ENCODE measurements around the gene MTHFR.
A peak's percentile ranks its signal among the peaks of the same experiment; 100 is the strongest.

The MTHFR gene

DNA sequence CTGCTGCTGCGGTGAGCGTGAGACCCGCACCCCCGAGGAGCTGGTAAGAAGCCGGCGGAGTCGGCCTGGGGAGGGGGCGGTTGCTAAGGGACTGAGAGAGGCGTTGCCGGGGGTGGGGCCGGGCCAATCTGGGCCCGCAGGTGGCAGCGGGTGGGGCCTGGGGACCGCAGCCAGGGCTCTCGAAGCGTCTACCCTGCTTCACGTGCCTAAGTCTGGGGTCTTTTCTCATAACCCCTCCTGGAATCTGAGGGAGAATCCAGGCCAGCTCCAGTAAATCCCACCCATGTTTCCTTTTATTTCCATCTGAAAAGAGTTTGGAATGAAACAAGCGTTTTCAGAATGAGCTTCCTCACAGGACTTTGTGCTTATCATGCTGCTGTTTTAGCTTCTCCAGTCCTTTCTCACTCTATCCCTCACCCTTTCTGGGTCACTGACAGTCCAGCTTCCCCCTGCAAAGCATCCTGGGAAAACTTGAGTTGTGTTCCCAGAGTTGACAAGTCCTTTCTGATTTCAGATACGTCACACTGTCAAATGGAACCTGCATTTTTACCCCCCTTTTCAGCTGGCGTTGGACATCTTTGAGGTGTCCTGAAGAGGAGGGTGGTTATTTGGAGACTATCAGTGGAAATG, 658 bp upstream of the MTHFR start (continued):
- TF ChIP-seq, protein P1, sequence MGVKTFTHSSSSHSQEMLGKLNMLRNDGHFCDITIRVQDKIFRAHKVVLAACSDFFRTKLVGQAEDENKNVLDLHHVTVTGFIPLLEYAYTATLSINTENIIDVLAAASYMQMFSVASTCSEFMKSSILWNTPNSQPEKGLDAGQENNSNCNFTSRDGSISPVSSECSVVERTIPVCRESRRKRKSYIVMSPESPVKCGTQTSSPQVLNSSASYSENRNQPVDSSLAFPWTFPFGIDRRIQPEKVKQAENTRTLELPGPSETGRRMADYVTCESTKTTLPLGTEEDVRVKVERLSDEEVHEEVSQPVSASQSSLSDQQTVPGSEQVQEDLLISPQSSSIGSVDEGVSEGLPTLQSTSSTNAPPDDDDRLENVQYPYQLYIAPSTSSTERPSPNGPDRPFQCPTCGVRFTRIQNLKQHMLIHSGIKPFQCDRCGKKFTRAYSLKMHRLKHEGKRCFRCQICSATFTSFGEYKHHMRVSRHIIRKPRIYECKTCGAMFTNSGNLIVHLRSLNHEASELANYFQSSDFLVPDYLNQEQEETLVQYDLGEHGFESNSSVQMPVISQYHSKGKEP (tag by site-specific recombination; IDR thresholded peaks at IDR 0.05), result no peak
- no peak for TF ChIP-seq ZNF548 (tag by site-specific recombination; IDR thresholded peaks at IDR 0.05)
- TF ChIP-seq, protein P2, sequence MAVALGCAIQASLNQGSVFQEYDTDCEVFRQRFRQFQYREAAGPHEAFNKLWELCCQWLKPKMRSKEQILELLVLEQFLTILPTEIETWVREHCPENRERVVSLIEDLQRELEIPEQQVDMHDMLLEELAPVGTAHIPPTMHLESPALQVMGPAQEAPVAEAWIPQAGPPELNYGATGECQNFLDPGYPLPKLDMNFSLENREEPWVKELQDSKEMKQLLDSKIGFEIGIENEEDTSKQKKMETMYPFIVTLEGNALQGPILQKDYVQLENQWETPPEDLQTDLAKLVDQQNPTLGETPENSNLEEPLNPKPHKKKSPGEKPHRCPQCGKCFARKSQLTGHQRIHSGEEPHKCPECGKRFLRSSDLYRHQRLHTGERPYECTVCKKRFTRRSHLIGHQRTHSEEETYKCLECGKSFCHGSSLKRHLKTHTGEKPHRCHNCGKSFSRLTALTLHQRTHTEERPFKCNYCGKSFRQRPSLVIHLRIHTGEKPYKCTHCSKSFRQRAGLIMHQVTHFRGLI (tag by site-specific recombination; IDR thresholded peaks at IDR 0.05), result no peak
- no peak for TF ChIP-seq ZNF416 (tag by site-specific recombination; IDR thresholded peaks at IDR 0.05)
- no peak for TF ChIP-seq ZNF311 (tag by site-specific recombination; IDR thresholded peaks at IDR 0.05; ENCODE audit: borderline replicate concordance)
- TF ChIP-seq ZNF560 (tag by site-specific recombination; IDR thresholded peaks at IDR 0.05; ENCODE audit: borderline replicate concordance), result no peak
- no peak for TF ChIP-seq ZBTB7A (tag by site-specific recombination; IDR thresholded peaks at IDR 0.05; ENCODE audit: low read depth)
- TF ChIP-seq BCL11A (tag by site-specific recombination; IDR thresholded peaks at IDR 0.05; ENCODE audit: low read depth), result no peak
- TF ChIP-seq ZNF157 (tag by site-specific recombination; IDR thresholded peaks at IDR 0.05), result no peak
- TF ChIP-seq, protein P3, sequence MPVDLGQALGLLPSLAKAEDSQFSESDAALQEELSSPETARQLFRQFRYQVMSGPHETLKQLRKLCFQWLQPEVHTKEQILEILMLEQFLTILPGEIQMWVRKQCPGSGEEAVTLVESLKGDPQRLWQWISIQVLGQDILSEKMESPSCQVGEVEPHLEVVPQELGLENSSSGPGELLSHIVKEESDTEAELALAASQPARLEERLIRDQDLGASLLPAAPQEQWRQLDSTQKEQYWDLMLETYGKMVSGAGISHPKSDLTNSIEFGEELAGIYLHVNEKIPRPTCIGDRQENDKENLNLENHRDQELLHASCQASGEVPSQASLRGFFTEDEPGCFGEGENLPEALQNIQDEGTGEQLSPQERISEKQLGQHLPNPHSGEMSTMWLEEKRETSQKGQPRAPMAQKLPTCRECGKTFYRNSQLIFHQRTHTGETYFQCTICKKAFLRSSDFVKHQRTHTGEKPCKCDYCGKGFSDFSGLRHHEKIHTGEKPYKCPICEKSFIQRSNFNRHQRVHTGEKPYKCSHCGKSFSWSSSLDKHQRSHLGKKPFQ (tag by site-specific recombination; IDR thresholded peaks at IDR 0.05), result no peak
- TF ChIP-seq SP3 (tag by site-specific recombination; IDR thresholded peaks at IDR 0.05), result peak; percentile 79
- TF ChIP-seq ZNF558 (tag by site-specific recombination; IDR thresholded peaks at IDR 0.05), result no peak
- no peak for TF ChIP-seq ZXDB (tag by site-specific recombination; IDR thresholded peaks at IDR 0.05)
- no peak for TF ChIP-seq ZNF623 (tag by site-specific recombination; IDR thresholded peaks at IDR 0.05)
- TF ChIP-seq ZBTB48 (tag by site-specific recombination; IDR thresholded peaks at IDR 0.05), result peak; percentile 84
- TF ChIP-seq, protein P4, sequence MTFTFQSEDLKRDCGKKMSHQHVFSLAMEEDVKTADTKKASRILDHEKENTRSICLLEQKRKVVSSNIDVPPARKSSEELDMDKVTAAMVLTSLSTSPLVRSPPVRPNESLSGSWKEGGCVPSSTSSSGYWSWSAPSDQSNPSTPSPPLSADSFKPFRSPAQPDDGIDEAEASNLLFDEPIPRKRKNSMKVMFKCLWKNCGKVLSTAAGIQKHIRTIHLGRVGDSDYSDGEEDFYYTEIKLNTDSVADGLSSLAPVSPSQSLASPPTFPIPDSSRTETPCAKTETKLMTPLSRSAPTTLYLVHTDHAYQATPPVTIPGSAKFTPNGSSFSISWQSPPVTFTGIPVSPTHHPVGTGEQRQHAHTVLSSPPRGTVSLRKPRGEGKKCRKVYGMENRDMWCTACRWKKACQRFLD (tag by site-specific recombination; IDR thresholded peaks at IDR 0.05), result no peak
- TF ChIP-seq, protein P5, sequence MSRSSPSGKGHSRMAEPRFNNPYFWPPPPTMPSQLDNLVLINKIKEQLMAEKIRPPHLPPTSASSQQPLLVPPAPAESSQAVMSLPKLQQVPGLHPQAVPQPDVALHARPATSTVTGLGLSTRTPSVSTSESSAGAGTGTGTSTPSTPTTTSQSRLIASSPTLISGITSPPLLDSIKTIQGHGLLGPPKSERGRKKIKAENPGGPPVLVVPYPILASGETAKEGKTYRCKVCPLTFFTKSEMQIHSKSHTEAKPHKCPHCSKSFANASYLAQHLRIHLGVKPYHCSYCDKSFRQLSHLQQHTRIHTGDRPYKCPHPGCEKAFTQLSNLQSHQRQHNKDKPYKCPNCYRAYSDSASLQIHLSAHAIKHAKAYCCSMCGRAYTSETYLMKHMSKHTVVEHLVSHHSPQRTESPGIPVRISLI (tag by site-specific recombination; IDR thresholded peaks at IDR 0.05), result no peak
- no peak for TF ChIP-seq ZNF843 (tag by site-specific recombination; IDR thresholded peaks at IDR 0.05)
- TF ChIP-seq SALL2 (tag by site-specific recombination; IDR thresholded peaks at IDR 0.05; ENCODE audit: borderline replicate concordance), result no peak
- no peak for TF ChIP-seq ZNF624 (tag by site-specific recombination; IDR thresholded peaks at IDR 0.05)
- TF ChIP-seq ZNF785 (tag by site-specific recombination; IDR thresholded peaks at IDR 0.05), result no peak
- TF ChIP-seq, protein P6, sequence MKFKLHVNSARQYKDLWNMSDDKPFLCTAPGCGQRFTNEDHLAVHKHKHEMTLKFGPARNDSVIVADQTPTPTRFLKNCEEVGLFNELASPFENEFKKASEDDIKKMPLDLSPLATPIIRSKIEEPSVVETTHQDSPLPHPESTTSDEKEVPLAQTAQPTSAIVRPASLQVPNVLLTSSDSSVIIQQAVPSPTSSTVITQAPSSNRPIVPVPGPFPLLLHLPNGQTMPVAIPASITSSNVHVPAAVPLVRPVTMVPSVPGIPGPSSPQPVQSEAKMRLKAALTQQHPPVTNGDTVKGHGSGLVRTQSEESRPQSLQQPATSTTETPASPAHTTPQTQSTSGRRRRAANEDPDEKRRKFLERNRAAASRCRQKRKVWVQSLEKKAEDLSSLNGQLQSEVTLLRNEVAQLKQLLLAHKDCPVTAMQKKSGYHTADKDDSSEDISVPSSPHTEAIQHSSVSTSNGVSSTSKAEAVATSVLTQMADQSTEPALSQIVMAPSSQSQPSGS (tag by site-specific recombination; IDR thresholded peaks at IDR 0.05; ENCODE audit: low read depth), result no peak
- no peak; the same call in 1 of the 2 replicates for TF ChIP-seq ZNF394 (tag by site-specific recombination; IDR thresholded peaks at IDR 0.05; ENCODE audit: borderline replicate concordance)
- TF ChIP-seq ZNF600 (tag by site-specific recombination; IDR thresholded peaks at IDR 0.05), result no peak
- peak; percentile 45; the same call in 1 of the 2 replicates for TF ChIP-seq ZNF76 (tag by site-specific recombination; IDR thresholded peaks at IDR 0.05; ENCODE audit: borderline replicate concordance, low read depth)
- no peak for TF ChIP-seq ZNF48 (tag by site-specific recombination; IDR thresholded peaks at IDR 0.05)
- no peak for TF ChIP-seq ZNF571 (tag by site-specific recombination; IDR thresholded peaks at IDR 0.05)
- TF ChIP-seq SP7 (tag by site-specific recombination; IDR thresholded peaks at IDR 0.05), result no peak; the same call in 1 of the 2 replicates
- no peak for TF ChIP-seq ZNF837 (tag by site-specific recombination; IDR thresholded peaks at IDR 0.05)
- TF ChIP-seq ZFP69B (tag by site-specific recombination; IDR thresholded peaks at IDR 0.05), result peak; percentile 90
- TF ChIP-seq, protein P7, sequence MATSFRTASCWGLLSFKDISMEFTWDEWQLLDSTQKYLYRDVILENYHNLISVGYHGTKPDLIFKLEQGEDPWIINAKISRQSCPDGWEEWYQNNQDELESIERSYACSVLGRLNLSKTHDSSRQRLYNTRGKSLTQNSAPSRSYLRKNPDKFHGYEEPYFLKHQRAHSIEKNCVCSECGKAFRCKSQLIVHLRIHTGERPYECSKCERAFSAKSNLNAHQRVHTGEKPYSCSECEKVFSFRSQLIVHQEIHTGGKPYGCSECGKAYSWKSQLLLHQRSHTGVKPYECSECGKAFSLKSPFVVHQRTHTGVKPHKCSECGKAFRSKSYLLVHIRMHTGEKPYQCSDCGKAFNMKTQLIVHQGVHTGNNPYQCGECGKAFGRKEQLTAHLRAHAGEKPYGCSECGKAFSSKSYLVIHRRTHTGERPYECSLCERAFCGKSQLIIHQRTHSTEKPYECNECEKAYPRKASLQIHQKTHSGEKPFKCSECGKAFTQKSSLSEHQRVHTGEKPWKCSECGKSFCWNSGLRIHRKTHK (tag by site-specific recombination; IDR thresholded peaks at IDR 0.05), result no peak
- no peak for TF ChIP-seq IKZF3 (tag by site-specific recombination; IDR thresholded peaks at IDR 0.05)

Measured in HEK293 (cell line).